Colonic mucosa (tissue), 4 donors: ENCODE results near the gene CRB2. TPM values are rescaled to one million over a fixed set of nuclear protein-coding genes. Genes with fewer than 3 reads are reported as not detected.
A peak's percentile ranks its signal among the peaks of the same experiment; 100 is the strongest.

ENCODE experiments used
- DNase-seq: peaks from one replicate; pipeline ENCODE4 v3.0.0-alpha.2; 2020
- H3K27ac ChIP-seq: fragments of 200-600 bp; one replicate; pipeline ENCODE4 v1.8.0; 2021
- H3K27me3 ChIP-seq: fragments of 200-600 bp; one replicate; pipeline ENCODE4 v1.8.0; 2021
- H3K36me3 ChIP-seq: fragments of 200-600 bp; one replicate; pipeline ENCODE4 v1.8.0; 2021
- H3K4me1 ChIP-seq: fragments of 200-600 bp; one replicate; pipeline ENCODE4 v1.8.0; 2021; ENCODE audit warnings: mild to moderate bottlenecking
- H3K4me3 ChIP-seq: fragments of 200-600 bp; one replicate; pipeline ENCODE4 v1.8.0; 2021
- H3K9ac ChIP-seq, 2 donors: one replicate each; pipeline ENCODE4 v1.7.0; 2013; ENCODE audit warnings: control low read depth in 2 of 2, low read depth in 2 of 2, low read length in 2 of 2
- H3K9me3 ChIP-seq: fragments of 200-600 bp; one replicate; pipeline ENCODE4 v1.8.0; 2021
- intact Hi-C: fragments of 100-400 bp; cut with DNase I; formaldehyde crosslinking; loops from one replicate; pipeline ENCODE4 v1.14.1; 2022
- total RNA-seq, 2 donors: library from RNA; stranded (reverse); fragmentation: NEBNext Ultra II Directional in 1 of 2; extraction: Animal tissue kit (Norgen Biotek cat#: 25700) in 1 of 2; gene quantifications; one replicate each; pipeline ENCODE4 v1.2.1, GENCODE V29; 2021
- TF ChIP-seq, protein P1 (sequence below): fragments of 200-600 bp; IDR thresholded peaks from one replicate; pipeline ENCODE4 v1.8.0; 2022; ENCODE audit warnings: antibody characterized with exemption, mild to moderate bottlenecking
- donor health status: healthy.
- donor health status: DM: no; HTN: no; CAD: no.
- donor health status: DM: no; HTN: no; CAD: no.

The CRB2 gene
- total RNA-seq, 2 donors from 2014 or later, result 0.69 to 2.4 TPM

- intact Hi-C loops, result no loop called here
- Histone ChIP-seq H3K9me3 (no peaks in the 10 kb centered on the region), H3K4me3 (no peak overlapping the region), H3K36me3 (no peaks in the 10 kb centered on the region), H3K27ac (no peak overlapping the region), H3K4me1 (peaks cover 22% of the 10 kb centered on the region), H3K9ac (no peak overlapping the region), H3K27me3 (no peaks in the 10 kb centered on the region)
- TF ChIP-seq, protein P1, sequence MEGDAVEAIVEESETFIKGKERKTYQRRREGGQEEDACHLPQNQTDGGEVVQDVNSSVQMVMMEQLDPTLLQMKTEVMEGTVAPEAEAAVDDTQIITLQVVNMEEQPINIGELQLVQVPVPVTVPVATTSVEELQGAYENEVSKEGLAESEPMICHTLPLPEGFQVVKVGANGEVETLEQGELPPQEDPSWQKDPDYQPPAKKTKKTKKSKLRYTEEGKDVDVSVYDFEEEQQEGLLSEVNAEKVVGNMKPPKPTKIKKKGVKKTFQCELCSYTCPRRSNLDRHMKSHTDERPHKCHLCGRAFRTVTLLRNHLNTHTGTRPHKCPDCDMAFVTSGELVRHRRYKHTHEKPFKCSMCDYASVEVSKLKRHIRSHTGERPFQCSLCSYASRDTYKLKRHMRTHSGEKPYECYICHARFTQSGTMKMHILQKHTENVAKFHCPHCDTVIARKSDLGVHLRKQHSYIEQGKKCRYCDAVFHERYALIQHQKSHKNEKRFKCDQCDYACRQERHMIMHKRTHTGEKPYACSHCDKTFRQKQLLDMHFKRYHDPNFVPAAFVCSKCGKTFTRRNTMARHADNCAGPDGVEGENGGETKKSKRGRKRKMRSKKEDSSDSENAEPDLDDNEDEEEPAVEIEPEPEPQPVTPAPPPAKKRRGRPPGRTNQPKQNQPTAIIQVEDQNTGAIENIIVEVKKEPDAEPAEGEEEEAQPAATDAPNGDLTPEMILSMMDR, result no peak
- no peak for DNase-seq
These were observed 17.5 kb downstream of the CRB2 start for GRCh38 chr9:123373447-123373923.

DNA sequence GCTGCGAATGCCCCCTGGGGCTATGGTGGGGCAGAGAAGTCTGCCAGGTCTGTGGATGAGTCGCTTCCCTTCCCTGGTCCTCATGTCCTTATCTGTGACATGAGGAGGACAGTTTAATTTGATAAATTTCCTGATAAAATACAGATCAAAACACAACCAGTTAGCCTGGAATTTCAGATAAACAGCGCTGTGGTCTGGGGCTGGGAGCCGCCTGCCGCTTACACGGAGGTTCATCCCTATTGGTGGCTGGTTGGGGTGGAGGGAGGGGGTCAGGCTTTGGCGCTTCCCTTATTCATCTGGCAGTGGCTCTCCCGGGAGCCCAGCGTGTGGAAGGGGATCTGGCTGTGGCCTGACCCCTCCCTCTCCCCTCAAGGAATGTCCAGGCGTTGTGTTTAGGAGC lies 17.9 kb downstream of the CRB2 start:
- Histone ChIP-seq H3K36me3 (no peaks in the 10 kb centered on the region), H3K9me3 (no peaks in the 10 kb centered on the region), H3K27ac (no peak overlapping the region), H3K27me3 (no peaks in the 10 kb centered on the region), H3K9ac (peak overlapping the region in 1 of 2 donors; percentile 76), H3K4me3 (no peak overlapping the region), H3K4me1 (peaks cover 22% of the 10 kb centered on the region)
- intact Hi-C loops, result no loop called here
- DNase-seq, result no peak
- TF ChIP-seq, protein P1, result no peak

DNA sequence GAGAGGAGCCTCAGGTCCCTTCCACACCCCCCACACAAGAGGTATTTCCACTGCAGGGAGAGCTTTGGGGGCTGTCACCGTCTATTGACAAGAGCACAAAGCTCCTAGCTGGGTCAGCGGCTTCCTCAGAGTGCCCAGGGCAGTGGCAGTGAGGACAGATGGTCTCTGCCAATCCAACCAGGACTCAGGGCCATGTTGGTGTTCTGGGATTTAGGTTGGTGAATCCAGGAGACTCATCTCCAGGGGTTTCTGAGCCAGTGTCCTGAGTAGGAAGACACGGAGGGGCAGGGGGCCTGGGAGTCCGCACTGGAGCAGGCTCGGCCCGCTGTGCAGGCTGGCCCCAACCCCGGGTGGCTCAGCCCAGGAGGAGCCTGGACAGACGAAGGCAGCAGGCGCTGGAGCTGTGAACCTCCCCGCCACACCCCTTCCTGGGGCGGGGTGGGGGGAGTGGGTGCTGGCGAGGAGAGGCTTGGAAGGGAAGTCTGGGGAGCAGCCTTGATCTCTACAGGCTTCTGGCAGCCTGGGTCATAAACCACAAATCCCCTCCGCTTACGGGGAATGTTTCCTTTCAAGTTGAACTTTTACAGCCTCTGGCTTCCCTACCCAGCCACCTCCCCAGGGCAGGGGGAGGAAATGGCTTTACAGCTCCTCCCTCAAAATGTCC lies 19.6 kb downstream of the CRB2 start:
- no peaks in the 10 kb centered on the region for H3K27me3 ChIP-seq
- H3K9me3 ChIP-seq, result no peaks in the 10 kb centered on the region
- intact Hi-C loops, result no loop called here
- no peaks in the 10 kb centered on the region for H3K36me3 ChIP-seq
- no peak overlapping the region for H3K4me3 ChIP-seq
- TF ChIP-seq, protein P1, result no peak
- peak overlapping the region in 1 of 2 donors; percentile 76 for H3K9ac ChIP-seq
- peak; percentile 90 for DNase-seq
- H3K4me1 ChIP-seq, result peaks cover 22% of the 10 kb centered on the region
- peak overlapping the region; percentile 73 for H3K27ac ChIP-seq

DNA sequence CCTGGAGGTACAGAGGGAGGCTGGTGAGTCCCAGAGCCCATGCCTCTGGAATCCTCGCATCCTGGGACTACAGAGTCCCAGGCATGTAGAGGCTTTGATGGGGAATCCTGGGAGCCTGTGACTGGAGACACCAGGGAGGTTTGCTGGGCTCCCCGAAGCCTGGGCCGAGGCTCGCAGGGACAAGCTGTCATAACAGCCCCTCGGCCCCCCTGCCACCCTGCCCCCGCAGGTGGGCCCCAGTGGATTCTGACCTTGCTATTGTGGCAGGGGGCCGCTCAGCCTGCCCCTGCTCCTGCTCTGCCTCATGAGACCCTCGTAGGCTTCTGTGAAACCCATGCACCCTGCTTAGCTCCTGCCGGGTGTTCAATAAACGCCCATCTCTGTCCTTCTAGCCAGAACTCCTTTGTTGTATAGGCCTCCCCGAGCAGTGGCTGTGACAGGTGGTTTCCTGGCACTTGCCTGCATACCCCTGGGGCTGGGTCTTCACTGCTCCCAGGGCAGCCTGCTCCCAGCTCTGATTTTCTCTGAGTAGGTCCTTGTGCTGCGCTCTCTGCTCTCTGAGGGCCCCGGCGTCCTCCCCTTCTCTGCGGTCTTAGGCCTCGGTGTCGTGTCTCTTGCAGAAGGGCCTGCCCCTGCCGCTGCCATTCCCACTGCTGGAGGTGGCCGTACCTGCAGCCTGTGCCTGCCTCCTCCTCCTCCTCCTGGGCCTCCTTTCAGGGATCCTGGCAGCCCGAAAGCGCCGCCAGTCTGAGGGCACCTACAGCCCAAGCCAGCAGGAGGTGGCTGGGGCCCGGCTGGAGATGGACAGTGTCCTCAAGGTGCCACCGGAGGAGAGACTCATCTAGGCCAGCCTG lies 20.4 kb downstream of the CRB2 start:
- no peaks in the 10 kb centered on the region for H3K27me3 ChIP-seq
- peak overlapping the region in 1 of 2 donors; percentile 76 for H3K9ac ChIP-seq
- H3K36me3 ChIP-seq, result no peaks in the 10 kb centered on the region
- H3K4me3 ChIP-seq, result no peak overlapping the region
- intact Hi-C loops, result no loop called here
- TF ChIP-seq, protein P1, result no peak
- no peaks in the 10 kb centered on the region for H3K9me3 ChIP-seq
- peaks cover 22% of the 10 kb centered on the region for H3K4me1 ChIP-seq
- peak; percentile 36 for DNase-seq
- H3K27ac ChIP-seq, result peak overlapping the region; percentile 73

DNA sequence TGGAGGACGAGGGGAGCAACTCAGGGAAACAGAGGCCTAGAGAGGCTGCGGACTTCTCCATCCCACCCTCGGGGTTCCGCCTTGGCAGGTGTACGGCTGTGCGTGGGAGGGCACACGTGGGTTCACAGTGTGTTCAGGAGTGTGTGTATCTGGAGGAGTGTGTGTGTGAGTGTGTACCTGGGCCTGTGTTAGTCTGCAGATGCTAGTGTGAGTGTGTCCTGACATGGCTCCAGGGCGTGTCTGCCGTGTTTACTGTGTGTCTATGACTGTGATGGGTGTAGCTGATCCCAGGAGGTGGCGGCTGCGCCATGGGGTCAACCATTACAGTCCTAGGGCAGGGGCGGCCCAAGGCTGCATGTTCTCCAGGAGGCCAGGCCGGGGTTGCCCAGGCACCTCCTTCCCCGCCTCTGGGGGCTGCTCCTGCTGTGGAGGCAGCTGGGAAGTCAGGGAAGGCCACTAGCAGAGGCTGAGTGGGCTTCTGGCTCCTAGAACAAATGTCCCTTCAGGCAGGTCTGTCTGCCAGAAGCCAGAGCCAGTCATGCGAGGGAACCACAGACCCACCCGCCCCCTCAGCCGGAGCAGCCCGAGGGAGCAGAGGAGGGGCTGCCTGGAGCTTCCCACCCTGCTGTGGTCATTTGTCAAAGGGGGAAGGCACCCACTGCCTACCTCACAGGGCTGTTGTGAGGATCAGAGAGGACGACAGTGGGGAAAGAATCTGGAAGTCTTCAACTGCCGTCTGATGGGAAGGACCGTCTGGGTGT lies 21.4 kb downstream of the CRB2 start:
- H3K4me1 ChIP-seq, result peaks cover 22% of the 10 kb centered on the region
- intact Hi-C loops, result no loop called here
- H3K9ac ChIP-seq, result peak overlapping the region in 1 of 2 donors; percentile 76
- no peak overlapping the region for H3K4me3 ChIP-seq
- TF ChIP-seq, protein P1, result no peak
- no peaks in the 10 kb centered on the region for H3K27me3 ChIP-seq
- peak overlapping the region; percentile 73 for H3K27ac ChIP-seq
- no peaks in the 10 kb centered on the region for H3K36me3 ChIP-seq
- peak; percentile 86 for DNase-seq
- H3K9me3 ChIP-seq, result no peaks in the 10 kb centered on the region
